HG03442 (cell line): ENCODE measurements around the gene WDR35.

Source experiments
- ATAC-seq: cut with Tn5 transposase; IDR thresholded peaks from one replicate; pipeline ENCODE4 v1.9.1; 2021; ENCODE audit warnings: mild to moderate bottlenecking, moderate library complexity; ENCODE audit not compliant: unreplicated experiment

The WDR35 gene

DNA sequence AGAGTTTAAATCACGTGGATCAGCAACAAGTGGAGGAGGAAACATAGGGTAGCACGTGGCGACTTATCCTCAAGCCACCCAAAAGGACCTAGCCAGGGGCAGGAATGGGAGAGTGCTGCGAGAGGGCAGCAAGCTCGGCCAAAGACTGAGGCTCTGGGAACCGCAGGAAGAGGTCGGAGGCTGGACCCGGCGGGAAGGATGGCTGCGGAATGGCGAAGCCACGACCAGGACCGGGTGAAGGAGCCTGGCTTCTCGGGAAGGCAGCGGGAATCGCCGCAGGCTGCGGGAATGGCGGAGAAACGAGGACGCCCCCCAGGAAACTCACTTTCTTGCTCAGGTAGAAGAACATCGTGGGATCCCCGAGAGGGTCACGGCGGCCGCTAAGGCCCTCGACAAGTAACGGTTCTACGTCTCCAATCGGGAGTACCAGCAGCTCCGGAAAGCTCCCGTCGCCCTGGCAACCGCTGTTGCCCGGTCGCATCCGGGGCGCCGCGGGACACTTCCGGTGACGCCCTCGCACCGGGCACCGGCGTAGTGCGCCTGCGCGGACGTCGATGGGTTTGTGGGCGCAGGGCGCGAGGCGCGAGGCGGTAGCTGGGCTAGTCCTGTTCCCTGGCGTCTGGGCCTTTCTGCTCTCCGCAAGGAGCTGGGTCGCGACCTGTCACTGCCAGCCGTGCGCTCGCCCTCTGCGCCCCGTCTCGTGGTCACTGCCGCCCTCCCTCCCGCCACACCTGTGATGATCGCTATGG is at the start of gene WDR35:
TSS of gene WDR35 (minus strand) at position 439 of the 749 bp plus-strand sequence. CDS start at position 349, 90 bp downstream.
- peak; percentile 92 for ATAC-seq

DNA sequence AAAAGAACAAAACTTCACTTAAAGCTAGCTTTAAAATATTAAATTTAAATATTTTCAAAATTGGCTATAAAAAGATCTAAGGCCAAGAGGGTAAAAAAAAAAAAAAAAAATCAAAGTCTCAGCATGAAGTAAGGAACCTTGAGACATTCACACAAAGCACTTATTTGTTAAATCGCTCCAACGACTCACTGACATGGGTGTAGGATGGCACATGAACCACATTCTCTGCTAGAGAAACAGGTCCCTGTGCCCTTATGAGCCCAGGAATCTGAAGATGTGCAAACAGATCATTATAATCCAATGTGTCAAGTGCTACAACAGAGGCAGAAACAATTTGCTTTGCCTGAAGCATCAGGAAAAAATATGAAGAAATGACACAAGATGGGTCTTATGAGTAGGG is 47.8 kb upstream of the WDR35 start:
- ATAC-seq, result no peak

DNA sequence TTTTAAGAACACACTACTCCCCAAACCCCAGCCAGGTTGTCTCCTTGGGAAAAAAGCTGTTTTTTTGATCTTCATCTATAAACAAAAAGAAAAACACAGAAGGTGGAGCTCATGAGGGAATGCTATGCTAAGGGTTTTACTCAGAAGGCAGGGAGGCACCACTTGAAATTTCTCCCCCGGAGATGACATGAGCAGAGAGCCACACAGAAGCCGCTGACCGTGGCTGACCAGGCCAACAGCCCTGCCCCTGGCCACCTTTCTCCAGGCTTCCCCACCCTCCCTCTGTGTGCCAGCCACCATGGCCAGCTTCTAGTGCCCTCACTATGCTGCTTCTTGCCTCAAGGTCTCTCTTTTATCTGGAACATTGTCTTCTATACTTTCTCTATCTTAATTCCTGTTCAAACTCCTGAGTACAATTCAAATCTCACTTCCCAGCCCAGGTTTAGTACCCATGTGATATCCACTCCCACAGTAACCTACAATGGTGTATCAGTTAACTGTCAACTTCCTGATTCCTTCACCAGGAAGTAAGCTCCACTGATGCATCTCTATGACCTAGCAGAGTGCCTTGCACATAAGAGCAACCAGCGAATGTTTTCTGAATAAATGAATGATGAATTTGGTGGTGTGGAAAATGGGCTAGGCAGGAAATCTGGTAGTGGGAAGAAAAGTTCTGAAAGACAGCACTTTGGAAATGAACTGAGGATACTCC is 46.2 kb upstream of the WDR35 start:
- no peak for ATAC-seq

DNA sequence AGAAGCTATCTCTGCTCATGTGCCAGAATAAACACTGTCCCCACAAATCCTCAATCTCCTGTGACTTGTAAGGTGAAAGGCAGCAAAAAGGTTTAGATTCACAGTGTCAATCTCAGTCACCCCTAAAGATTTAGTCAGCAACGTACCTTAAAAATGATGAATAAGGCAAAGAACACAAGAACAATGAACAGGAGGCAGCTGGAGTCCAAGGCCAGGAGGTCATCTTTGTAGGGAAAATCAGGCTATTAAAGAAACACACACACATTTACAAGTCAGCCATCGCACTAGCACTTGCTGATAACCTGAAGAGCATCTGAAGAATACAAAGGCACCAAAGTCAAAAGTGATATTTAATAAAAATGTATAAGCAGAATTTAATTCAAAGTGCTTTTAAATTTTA is 44.9 kb upstream of the WDR35 start:
- ATAC-seq, result no peak

DNA sequence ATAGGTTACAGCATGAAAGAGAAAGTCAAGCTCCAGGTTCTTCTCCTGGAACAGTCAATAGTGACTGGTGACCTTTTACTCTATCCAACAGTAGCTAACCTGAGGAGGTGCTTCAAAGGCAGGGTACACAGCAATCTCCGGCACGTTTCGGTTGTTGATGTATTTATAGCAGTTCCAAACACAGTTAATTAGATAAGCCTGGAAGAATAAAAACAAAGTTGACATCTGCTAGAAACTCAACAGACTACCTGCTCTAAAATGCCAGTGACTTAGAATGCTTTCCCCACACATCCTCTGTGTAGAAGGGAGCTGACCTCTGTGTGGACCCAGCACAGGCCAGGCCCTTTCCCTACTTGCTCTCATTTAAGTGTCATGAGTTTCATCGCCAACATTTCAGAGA is 44.3 kb upstream of the WDR35 start:
- ATAC-seq, result no peak

DNA sequence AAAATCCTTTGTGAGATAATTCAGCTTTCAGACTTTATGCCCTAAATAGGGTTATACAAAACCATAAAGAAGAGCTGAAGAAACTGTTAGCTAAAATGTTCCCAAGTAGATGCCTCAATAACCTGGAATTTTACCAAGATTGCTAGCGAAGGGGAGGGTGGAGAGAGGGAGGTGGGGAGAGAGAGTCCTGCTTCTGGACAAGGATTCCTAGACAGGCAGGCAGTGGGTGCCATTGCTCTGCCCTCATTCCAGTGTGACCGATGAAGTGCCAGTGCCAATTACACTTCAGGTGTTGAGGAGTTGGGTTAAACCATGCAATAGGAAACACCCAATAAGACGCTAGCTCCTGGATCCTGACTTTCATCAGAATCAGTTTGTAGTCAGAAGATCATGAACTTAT is 43.4 kb upstream of the WDR35 start:
- ATAC-seq, result no peak

DNA sequence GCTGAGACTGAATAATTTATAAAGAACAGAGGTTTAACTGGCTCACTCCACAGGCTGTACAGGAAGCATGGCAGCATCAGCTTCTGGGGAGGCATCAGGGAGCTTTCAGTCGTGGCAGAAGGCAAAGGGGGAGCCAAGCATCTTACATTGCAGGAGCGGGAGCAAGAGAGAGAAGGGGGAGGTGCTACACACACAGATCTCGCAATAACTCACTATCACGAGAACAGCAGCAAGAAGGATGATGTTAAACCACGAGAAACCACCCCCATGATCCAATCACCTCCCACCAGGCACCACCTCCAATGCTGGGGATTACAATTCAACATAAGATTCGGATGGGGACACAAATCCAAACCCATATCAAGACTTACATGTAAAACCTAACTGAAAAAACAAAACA is 40.3 kb upstream of the WDR35 start:
- ATAC-seq, result no peak

DNA sequence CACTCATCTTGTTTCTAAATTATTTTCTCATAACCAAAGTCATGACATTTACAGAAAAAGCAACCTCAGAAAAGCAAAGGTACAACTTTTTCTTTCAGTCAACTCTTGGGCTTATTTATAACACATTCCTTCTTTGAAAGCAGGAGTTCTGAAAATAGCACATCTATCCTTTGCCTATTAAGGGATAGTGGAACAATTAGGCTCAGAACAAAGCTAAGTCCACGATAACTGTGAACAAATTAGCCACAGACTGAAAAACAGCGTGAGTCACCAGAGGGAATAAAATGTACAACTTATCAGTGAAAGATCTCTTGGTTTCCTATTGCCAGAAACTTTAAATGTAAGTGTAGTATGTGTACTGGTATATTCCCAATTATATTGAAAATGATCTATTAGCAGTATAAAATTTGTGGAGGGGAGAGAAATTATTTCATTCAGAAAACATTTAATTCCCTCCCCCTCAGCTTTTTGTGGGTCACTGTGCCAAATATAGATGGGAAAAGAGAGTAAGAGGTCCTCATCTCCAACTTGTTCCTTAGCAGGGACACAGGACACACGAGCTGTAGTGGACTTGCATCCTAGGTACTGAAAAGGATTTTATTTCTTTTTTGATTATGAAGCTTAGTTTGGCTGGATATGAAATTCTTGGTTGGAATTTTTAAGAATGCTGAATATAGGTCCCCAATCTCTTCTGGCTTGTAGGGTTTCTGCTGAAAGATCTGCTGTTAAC is 38.0 kb upstream of the WDR35 start:
- no peak for ATAC-seq

DNA sequence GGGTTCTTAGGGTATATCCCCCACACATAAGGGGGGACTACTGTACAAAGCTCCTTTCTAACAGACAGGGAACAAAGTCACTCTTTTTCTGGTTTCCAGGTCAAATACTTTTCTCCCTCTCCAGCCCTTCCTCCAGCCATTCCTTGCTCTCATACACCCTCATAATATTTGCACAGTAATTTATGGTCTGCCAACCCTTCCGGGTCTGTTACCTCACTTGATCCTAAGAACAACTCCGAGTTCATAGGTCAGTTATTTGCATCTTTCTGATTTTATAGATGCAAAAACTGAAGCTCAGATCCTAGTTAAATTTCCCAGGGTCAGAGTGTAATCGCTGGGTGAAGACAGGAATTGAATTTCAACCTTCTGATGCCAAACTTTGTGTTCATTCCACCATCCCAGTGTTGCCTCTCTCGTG is 37.4 kb upstream of the WDR35 start:
- ATAC-seq, result no peak

DNA sequence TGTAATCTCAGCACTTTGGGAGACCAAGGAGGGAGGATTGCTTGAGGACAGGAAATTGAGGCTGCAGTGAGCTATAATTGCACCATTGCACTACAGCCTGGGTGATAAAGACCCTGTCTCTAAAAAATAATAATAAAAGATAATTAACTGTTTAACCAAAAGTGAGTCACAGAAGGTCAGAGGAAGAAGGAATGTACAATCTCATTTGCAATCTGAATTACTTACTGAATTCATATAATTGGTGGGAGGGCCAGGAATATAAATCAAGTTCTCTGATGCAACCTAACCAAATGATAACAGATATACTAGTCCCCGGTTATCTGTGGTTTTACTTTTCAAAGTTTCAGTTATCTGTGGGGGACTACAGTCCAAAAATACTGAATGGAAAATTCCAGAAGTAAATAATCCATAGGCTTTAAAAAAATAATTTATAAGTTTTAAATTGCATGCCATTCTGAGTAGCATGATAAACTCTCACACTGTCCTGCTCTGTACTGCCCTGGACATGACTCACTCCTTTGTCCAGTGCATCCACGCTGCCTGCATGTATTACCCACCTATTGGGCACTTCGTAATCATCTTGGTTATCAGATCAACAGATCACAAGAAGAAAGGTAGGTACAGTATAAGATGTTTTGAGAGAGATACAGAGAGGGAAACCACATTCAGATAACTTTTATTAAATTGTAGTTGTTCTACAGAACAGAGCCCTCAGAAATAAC is 35.3 kb upstream of the WDR35 start:
- no peak for ATAC-seq

DNA sequence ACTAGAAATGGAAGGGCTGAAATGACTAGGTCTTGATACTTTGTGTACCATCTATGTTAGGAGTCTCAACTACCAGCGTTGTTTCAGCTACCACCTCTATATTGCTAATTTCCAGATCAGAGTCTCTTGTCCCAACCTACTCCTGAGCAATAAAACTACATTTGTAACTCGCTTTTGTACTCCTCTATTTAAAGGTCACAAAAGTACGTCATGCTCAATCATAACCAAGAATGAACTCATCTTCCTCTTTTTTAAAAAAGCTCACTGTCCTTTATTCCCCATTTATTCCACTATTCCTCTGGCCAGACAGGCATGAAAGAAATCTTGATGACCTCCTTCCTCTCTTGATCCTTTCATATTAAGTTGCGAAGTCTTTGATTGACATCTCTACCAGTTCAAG is 33.8 kb upstream of the WDR35 start:
- ATAC-seq, result no peak

DNA sequence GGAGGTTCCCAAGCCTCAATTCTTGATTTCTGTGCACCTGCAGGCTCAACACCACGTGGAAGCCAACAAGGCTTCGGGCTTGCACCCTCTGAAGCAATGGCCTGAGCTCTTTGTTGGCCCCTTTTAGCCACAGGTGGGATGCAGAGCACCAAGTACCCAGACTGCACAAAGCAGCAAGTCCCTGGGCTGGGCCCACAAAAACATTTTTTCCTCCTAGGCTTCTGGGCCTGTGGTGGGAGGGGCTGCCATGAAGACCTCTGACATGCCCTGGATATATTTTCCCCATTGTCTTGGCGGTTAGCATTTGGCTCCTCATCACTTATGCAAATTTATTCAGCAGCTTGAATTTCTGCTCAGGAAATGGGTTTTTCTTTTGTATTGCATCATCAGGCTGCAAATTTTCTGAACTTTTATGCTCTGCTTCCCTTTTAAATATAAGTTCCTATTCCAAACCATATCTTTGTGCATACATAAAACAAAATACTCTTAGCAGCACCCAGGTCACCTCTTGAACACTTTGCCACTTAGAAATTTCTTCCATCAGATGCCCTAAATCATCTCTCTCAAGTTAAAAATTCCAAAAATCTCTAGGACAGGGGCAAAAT is 31.6 kb upstream of the WDR35 start:
- no peak for ATAC-seq

DNA sequence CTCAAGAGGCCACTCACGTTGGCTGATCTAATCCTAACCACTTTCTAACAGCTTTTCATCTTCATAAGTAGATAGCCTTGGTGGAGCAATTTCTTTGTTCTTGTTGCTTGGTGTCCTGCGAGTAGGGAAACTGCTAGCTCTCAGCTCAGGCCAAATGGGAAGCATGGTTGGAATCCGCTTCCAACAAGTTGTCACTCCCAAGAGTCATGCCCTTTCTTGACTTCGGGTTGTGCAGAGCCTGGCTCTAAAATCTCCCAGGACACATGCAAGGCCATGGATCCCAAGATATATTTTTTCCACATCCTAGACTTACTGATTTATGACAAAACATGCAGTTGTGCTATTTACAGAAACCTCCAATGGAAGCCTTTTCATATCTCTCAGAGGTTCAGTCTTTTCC is 29.8 kb upstream of the WDR35 start:
- no peak for ATAC-seq

DNA sequence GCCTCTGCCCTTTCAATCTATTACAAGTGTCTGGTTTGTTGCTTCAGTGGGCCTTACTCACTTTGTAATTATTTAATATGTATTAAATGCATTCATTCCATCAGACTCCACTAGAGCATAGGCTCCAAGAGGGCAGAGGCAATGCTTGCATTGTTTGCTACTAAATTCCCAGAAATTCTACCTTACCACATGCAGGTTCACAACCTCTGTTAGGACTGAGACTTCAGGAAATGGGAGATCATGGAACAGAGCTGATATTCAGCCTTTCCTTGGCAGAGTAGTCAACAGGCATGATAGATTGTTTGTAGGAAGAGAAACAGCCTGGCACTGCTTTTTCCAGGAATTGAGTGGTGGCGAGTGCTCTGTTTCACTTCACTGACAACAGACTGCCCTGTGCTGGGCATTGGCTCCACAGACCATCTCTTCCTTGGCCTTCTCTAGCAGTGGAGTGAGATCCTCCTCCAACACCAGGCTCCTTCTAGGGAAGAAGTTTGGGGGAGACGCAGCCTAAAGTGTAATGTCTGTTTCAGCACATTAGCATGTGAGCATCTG is 28.8 kb upstream of the WDR35 start:
- ATAC-seq, result no peak

DNA sequence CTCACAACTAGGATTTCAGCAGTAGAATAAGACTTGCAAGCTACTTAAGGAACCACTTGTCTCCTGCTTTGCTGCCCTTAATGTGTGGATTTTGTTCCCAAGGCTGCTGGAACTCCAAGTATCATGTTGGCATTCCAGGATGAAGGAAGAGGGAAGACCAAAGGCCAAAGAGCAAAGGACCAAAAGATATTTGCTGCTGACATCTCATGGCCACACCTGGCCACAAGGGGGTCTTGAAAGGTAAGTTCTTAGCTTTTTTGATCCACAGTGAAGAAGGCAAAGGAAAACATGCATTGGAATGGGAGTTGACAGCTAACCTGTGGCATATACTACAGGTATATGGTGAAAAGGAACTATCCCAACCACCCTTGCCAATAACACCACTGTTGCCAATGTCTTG is 26.4 kb upstream of the WDR35 start:
- no peak for ATAC-seq

DNA sequence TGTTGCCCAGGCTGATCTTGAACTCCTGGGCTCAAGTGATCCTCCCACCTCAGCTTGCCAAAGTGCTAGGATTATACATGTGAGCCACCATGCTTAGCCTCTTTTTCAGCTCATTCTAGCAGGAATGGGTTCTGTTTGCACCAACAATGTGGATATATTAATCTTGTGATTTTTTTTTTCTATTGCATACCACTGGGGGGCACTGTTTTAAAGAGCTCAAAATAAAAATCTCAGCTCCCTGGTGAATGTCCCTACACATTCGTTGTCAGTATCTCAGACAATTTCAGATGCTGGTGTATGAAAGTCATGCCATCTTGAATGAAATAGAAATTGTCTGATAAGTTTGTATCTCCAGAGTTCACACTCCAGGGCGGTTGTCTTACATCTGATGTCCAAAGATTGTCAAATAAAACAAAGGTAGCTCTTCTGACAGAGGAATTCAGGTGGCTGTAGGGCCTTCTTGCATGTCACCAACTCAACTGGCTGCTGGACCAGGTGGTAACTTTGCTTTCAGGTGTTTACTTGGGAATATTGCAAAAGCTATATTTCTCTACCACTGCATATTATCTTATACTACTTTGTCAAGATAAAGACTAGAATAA is 25.7 kb upstream of the WDR35 start:
- ATAC-seq, result no peak

DNA sequence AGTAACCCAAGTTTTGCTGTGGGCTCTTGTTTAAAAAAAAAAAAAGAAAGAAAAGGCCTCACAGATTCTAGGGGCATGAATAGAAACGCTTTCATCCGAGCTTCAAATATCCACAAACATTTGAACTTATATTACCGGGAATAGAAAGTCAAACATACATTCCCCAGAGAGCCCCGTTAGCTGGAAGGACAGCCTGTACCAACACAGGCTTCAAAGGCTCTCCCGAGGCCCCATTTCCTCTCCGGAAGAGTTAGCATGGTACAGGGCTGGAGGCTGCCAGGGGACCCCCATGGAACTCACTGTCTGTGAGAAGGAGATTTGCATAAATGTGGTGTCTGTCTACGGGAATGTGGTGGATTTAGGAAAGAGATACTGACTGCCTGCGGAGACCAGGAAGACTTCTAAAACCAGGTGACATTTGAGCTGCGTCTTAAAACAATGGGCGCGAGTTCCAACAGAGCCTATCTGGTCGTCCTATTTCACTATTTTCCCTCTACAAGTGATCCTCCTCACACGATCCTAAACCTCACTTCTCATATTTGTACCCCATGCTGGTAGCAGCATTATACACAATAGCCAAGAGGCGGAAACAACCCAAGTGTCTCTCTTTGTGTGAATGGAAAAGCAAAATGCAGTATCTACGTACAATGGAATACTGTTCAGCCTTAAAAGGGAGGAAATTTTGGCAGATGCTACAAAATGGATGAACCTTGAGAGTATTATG is 23.4 kb upstream of the WDR35 start:
- no peak for ATAC-seq

DNA sequence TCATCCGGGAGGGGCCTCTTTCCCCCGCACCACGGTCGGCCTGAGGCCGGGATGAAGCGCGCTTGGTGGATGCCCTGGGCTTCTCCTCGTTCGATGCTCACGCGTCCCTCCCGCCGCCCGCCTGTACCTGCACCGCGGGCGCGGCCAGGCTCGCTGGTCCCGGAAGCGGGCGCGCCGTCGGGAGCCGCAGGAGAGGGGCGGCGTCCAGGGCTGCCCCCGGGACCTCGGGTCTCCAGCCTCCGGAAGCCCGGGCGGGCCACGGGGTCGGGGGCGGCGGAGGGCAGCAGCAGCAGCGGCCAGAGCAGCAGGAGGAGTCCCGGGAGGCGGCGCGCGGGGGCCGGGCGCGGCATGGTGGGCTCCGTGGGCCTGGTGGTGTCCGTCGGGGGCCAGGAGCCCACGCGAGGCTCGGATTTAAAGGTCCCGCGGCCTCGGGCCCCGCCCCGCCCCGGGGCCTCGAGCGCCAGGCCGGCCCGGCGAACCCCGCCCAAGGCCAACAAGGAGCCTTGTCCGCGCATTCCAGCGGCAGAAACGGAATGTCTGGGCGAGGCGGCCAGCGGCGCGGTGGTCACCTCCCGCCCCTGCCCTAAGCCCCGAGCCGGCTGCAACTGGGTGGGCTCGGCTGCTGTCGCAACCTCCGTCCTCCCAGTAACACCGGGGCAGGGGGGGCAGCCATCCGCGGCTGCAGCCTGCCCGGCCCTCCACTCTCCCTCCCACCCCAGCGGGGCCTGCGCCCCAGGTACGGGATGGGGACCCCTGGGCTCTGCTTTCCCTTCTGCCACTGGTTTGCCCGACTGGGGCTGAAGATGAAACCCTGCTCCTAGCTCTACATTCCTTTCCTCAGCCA is 22.6 kb upstream of the WDR35 start, which contains the start of gene MATN3:
TSS of gene MATN3 (minus strand) at position 387 of the 844 bp plus-strand sequence. CDS start at position 350, 37 bp downstream.
- ATAC-seq, result no peak

DNA sequence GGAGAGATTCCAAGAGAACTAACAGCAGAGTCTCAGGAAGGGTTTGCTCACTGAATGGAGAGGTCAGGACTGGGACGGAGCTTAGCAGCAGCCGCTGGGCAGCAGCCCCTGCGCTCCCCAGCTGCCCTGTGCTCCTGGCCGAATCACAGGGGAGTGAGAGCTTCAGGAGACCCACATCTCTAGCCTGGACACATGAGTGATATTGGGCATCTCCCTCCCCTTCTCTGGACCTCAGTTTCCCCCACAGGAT is 22.1 kb upstream of the WDR35 start:
- ATAC-seq, result no peak
